NT2/D1 (cell line): Measurements from ENCODE around the gene ACKR3.

Source experiments
- SUZ12 ChIP-seq: IDR thresholded peaks from 2 replicates; pipeline ENCODE4 v1.6.1; 2011; ENCODE audit not compliant: insufficient read length, insufficient read depth; ENCODE audit errors: extremely low read depth
- YY1 ChIP-seq: IDR thresholded peaks from 2 replicates; pipeline ENCODE4 v1.6.1; 2011; ENCODE audit not compliant: insufficient read length, insufficient read depth
- ZNF274 ChIP-seq: IDR thresholded peaks from 2 replicates; pipeline ENCODE4 v1.6.1; 2011; ENCODE audit warnings: mild to moderate bottlenecking, low read depth, low read length

GRCh38 chr2:236530512-236530911, 39.1 kb upstream of the ACKR3 start:
- TF ChIP-seq SUZ12 (no peak), ZNF274 (no peak), YY1 (no peak)
